Ascending aorta (tissue), 2 donors: Measurements from ENCODE around the gene VSIG10L2. TPM values are rescaled to one million over a fixed set of nuclear protein-coding genes. Genes with fewer than 3 reads are reported as not detected.

Source experiments
- DNase-seq, 2 donors: peaks; one replicate each; pipeline ENCODE4 v3.0.0-alpha.2; 2019; ENCODE audit warnings: low spot score in 2 of 2
- H3K27ac ChIP-seq, 2 donors: fragments of 200-600 bp; sonication (generic); one replicate each; pipeline ENCODE4 v1.5.1; 2016 to 2017; ENCODE audit warnings: mild to moderate bottlenecking in 1 of 2
- H3K27me3 ChIP-seq: fragments of 200-600 bp; sonication (generic); one replicate; pipeline ENCODE4 v1.5.1; 2017
- H3K36me3 ChIP-seq, 2 donors: fragments of 200-600 bp; sonication (generic); one replicate each; pipeline ENCODE4 v1.5.1; 2016
- H3K4me1 ChIP-seq, 2 donors: fragments of 200-600 bp; sonication (generic); one replicate each; pipeline ENCODE4 v1.5.1; 2016 to 2017; ENCODE audit warnings: mild to moderate bottlenecking in 1 of 2
- H3K4me3 ChIP-seq, 2 donors: fragments of 200-600 bp; sonication (generic); one replicate each; pipeline ENCODE4 v1.5.1; 2016 to 2017; ENCODE audit warnings: mild to moderate bottlenecking in 1 of 2
- H3K9me3 ChIP-seq, 2 donors: fragments of 200-600 bp; sonication (generic); one replicate each; pipeline ENCODE4 v1.5.1; 2016
- intact Hi-C: fragments of 100-400 bp; cut with DNase I; formaldehyde crosslinking; loops from one replicate; pipeline ENCODE4 v1.15.1; 2023
- total RNA-seq: library from RNA; depleted of rRNA; stranded (reverse); fragments of >200 nt; gene quantifications from one replicate; pipeline ENCODE4 v1.1.0, GENCODE V29; 2016
- TF ChIP-seq, protein P1 (sequence below), 3 experiments: fragments of 200-600 bp in 2 of 3; fragments of 450-650 bp in 1 of 3; sonication (generic) in 2 of 3; IDR thresholded peaks; one replicate each; pipeline ENCODE4 v1.5.1; 2016 to 2019; ENCODE audit warnings: antibody characterized with exemption in 3 of 3, mild to moderate bottlenecking in 1 of 3, moderate library complexity in 1 of 3

Gene VSIG10L2
- total RNA-seq, 1 donor from 2014 or later, result not detected

DNA sequence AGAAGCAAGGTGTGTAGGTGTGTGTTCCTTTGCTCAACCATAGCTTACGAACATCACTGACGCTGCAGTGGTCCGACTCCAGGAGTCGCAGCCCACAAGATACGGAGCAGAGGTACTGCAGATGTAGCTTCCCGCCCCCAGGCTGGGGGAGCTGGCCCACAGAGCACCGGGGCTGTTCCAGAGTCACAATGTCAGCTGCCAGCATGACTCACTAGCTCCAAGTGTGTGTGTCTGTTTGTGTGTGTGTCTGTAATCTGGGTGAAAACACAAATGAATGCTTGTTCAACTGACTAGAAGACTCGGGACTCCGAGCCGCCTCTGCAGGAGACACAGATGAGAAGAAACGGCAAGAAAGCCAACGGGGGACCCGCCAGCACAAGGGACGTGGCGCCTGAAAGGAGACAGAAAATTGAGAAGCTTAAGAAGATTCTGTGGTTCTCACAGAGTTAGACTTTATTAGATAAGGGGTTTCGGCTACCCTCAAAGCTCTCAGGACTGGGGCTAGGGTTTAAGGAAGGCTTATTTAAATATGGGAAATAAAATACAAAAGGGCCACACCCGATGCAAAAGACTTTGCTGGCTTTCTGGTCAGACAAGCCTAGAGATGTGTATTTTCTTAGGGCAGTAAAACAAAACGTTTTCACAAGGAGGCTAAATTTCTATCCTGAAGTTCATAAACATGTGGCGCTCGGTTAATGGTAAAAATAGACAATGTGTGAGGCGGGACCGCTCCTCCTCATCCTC lies 10.7 kb downstream of the VSIG10L2 start:
- Histone ChIP-seq H3K36me3 (peaks cover 0 to 6% of the 10 kb centered on the region in 2 donors), H3K4me3 (no peak overlapping the region), H3K4me1 (no peaks in the 10 kb centered on the region), H3K27ac (no peak overlapping the region), H3K9me3 (no peaks in the 10 kb centered on the region), H3K27me3 (no peaks in the 10 kb centered on the region)
- TF ChIP-seq, protein P1, sequence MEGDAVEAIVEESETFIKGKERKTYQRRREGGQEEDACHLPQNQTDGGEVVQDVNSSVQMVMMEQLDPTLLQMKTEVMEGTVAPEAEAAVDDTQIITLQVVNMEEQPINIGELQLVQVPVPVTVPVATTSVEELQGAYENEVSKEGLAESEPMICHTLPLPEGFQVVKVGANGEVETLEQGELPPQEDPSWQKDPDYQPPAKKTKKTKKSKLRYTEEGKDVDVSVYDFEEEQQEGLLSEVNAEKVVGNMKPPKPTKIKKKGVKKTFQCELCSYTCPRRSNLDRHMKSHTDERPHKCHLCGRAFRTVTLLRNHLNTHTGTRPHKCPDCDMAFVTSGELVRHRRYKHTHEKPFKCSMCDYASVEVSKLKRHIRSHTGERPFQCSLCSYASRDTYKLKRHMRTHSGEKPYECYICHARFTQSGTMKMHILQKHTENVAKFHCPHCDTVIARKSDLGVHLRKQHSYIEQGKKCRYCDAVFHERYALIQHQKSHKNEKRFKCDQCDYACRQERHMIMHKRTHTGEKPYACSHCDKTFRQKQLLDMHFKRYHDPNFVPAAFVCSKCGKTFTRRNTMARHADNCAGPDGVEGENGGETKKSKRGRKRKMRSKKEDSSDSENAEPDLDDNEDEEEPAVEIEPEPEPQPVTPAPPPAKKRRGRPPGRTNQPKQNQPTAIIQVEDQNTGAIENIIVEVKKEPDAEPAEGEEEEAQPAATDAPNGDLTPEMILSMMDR (IDR thresholded peaks at IDR 0.05), result no peak
- intact Hi-C loops, result no loop called here
- DNase-seq, result no peak

DNA sequence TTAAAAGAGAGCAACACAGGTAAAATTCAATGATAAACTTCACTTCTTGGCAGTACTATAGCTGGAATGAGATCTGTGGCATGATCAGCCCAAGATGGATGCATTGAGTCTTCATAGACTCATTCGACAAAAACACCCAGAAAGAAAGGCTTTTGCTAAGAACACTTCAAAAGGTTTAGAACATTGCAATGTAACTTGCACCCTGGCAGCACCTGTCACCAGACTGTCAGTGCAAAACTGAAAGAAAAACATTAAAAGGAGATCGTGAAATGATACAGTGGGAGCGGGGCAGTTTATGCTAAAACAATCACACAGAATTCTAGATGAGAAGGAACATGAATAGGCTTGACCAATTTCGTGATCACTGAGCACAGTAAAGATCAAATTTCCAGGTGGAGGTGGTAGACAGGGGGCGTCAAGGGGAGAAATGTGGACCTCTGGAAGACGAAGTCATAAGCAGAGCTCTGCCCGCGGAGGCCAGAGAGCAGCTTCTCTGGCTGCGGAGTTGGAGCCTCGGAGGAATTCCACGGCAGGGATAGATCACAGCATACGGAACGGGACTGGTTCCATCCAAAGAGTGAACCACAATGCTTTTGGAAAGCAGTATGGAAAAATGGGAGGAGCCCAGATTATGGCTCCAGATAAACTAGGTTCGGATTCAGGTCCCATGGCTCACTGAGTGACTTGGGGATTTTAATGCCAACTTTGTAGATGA lies 11.9 kb downstream of the VSIG10L2 start:
- DNase-seq, result no peak
- peaks cover 0 to 1% of the 10 kb centered on the region in 2 donors for H3K9me3 ChIP-seq
- H3K4me1 ChIP-seq, result no peaks in the 10 kb centered on the region
- no peak overlapping the region for H3K27ac ChIP-seq
- no peak overlapping the region for H3K4me3 ChIP-seq
- intact Hi-C loops, result no loop called here
- TF ChIP-seq, protein P1 (IDR thresholded peaks at IDR 0.05), result no peak
- peaks cover 0 to 9% of the 10 kb centered on the region in 2 donors for H3K36me3 ChIP-seq
- no peaks in the 10 kb centered on the region for H3K27me3 ChIP-seq

DNA sequence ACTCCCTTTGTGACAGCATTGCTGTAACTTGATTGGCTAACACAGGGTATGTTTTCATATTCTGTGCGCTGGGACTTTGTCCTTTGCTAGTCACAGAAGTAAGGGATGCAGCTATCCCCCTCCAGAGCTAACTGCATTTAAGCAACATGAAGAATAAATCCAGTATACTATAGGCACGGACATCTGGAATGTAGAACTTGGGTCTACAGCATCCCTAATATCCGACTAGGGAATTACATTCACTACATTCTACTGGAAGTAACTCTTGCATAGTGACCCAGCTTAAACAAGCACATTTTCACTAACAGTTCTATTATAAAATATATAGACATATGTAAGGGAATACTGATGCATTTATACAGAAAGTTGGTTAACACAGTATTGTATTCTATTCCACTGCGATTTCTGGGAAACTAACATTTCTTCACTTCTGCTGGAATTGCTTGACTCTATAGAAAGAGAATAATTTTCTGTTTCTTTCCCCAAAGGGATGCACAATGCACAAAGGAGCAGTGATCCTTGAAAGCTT lies 13.1 kb downstream of the VSIG10L2 start:
- intact Hi-C loops, result no loop called here

DNA sequence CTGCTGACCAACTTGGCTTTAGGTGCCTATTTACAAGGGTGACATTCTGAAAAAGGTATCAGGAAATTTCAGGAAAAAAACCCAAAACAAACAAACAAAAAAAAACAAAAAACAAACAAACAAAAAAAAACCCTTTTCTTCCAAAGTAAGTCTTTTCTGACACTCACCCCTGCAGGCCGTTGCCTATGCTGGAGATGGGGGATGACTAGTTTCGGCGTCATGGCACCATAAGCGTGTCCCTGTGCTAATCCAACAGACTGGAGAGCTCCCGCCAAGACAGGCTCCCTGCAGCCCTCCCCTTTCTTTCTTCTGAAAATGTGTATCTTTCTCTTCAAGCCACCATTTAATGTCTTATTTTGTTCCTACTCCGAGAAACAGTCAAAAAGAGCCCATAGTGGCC lies 13.7 kb downstream of the VSIG10L2 start:
- intact Hi-C loops, result no loop called here
- no peak overlapping the region for H3K27ac ChIP-seq
- H3K36me3 ChIP-seq, result peaks cover 0 to 9% of the 10 kb centered on the region in 2 donors
- no peaks in the 10 kb centered on the region for H3K4me1 ChIP-seq
- DNase-seq, result no peak
- no peaks in the 10 kb centered on the region for H3K27me3 ChIP-seq
- no peak overlapping the region for H3K4me3 ChIP-seq
- TF ChIP-seq, protein P1 (IDR thresholded peaks at IDR 0.05), result no peak
- H3K9me3 ChIP-seq, result peaks cover 0 to 8% of the 10 kb centered on the region in 2 donors

More for the DNA sequence above, 13.1 kb downstream of the VSIG10L2 start:
- Histone ChIP-seq H3K27ac (no peak overlapping the region), H3K4me3 (no peak overlapping the region), H3K4me1 (no peaks in the 10 kb centered on the region), H3K36me3 (peaks cover 0 to 9% of the 10 kb centered on the region in 2 donors), H3K27me3 (no peaks in the 10 kb centered on the region), H3K9me3 (peaks cover 0 to 8% of the 10 kb centered on the region in 2 donors)
- no peak for DNase-seq
- TF ChIP-seq, protein P1 (IDR thresholded peaks at IDR 0.05), result no peak

DNA sequence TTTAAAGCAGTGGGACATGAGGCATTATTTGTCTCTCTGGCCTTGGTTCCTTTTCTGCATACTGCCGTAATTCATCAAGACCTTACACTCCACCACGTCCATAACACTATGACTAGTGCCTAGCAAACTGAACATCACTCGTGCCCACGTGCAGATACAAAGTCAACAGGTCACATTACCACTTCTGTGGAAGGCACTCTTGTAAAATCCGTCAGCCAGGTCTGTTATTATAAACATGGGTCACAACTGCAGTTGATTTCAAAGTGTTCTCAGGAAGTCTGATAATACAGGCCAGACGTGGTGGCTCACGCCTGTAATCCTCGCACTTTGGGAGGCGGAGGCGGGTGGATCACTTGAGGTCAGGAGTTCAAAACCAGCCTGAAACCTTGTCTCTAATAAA lies 14.1 kb downstream of the VSIG10L2 start:
- Histone ChIP-seq H3K4me1 (no peaks in the 10 kb centered on the region), H3K36me3 (peaks cover 0 to 9% of the 10 kb centered on the region in 2 donors), H3K27me3 (no peaks in the 10 kb centered on the region), H3K27ac (no peak overlapping the region), H3K4me3 (no peak overlapping the region), H3K9me3 (peaks cover 0 to 8% of the 10 kb centered on the region in 2 donors)
- intact Hi-C loops, result no loop called here
- TF ChIP-seq, protein P1 (IDR thresholded peaks at IDR 0.05), result no peak
- DNase-seq, result no peak
